K562 (cell line): Measurements from ENCODE around the gene PTK7. TPM values are rescaled to one million over a fixed set of nuclear protein-coding genes. Genes with fewer than 3 reads are reported as not detected.

Experiments
- CXXC5 ChIP-seq: fragments of 250-450 bp; sonication (Bioruptor Pico); IDR thresholded peaks from 2 replicates; pipeline ENCODE4 v1.8.0; 2022; ENCODE audit warnings: inconsistent platforms, mild to moderate bottlenecking, moderate library complexity
- ELF4 ChIP-seq: fragments of 450-650 bp; formaldehyde crosslinking; IDR thresholded peaks from 2 replicates; pipeline ENCODE4 v1.4.0; 2022; ENCODE audit warnings: missing genetic modification characterization
- HDAC2 ChIP-seq: fragments of 450-650 bp; IDR thresholded peaks from 2 replicates; pipeline ENCODE4 v1.6.1; 2016; ENCODE audit warnings: mild to moderate bottlenecking
- KLF16 ChIP-seq: IDR thresholded peaks from 2 replicates; pipeline ENCODE4 v1.6.1; 2016; ENCODE audit warnings: antibody characterized with exemption
- POLR2H ChIP-seq: IDR thresholded peaks from 2 replicates; pipeline ENCODE4 v1.6.1; 2016; ENCODE audit warnings: missing genetic modification characterization, low read depth, mild to moderate bottlenecking, control low read depth, missing compliant biosample characterization, moderate library complexity
- TCF7 ChIP-seq: sonication (generic); IDR thresholded peaks from 2 replicates; pipeline ENCODE4 v1.6.1; 2016; ENCODE audit warnings: antibody characterized with exemption, borderline replicate concordance
- ZEB2 ChIP-seq: fragments of 450-650 bp; IDR thresholded peaks from 2 replicates; pipeline ENCODE4 v1.6.1; 2016
- ZNF561 ChIP-seq: fragments of 450-650 bp; formaldehyde crosslinking; conservative IDR thresholded peaks from 2 replicates; pipeline ENCODE4 v1.4.0; 2020; ENCODE audit warnings: mild to moderate bottlenecking, moderate library complexity
- polyA plus RNA-seq, 8 experiments: library from polyadenylated mRNA; depleted of rRNA in 4 of 8; stranded (reverse) in 5 of 8; unstranded in 3 of 8; fragments of >200 nt; fragmentation: Nextera tagmentation in 2 of 8; fragmentation: Illumina TruSeq in 1 of 8; extraction: Ambion mirVana in 2 of 8; extraction: Trizol in 1 of 8; gene quantifications; 2 replicates each; pipeline versions ENCODE4 v1.2.1 to v1.2.3, GENCODE V29; 2011 to 2014; ENCODE audit warnings: inconsistent platforms in 1 of 8, missing spikeins in 1 of 8
- total RNA-seq, 7 experiments: library from RNA; depleted of rRNA in 6 of 7; stranded (reverse); fragments of >200 nt in 6 of 7; fragmentation: Illumina TruSeq in 2 of 7; extraction: Trizol in 2 of 7; gene quantifications; 2 replicates each; pipeline versions ENCODE4 v1.2.1 to v1.2.3, GENCODE V29; 2011 to 2021; ENCODE audit warnings: low replicate concordance in 1 of 7
- TF ChIP-seq, protein P1 (sequence below): fragments of 200-600 bp; sonication (generic); IDR thresholded peaks from one replicate; pipeline ENCODE4 v1.6.1; 2012; ENCODE audit warnings: mild to moderate bottlenecking, low read depth, low read length, inconsistent platforms
- TF ChIP-seq, protein P2 (sequence below): sonication (generic); formaldehyde crosslinking; IDR thresholded peaks from 2 replicates; pipeline ENCODE4 v1.8.0; 2023; ENCODE audit warnings: mild to moderate bottlenecking, missing genetic modification reagents
- TF ChIP-seq, protein P3 (sequence below): fragments of 450-650 bp; IDR thresholded peaks from 2 replicates; pipeline ENCODE4 v1.6.1; 2016; ENCODE audit warnings: missing biosample characterization, missing genetic modification characterization

PTK7 gene
- total and polyA plus RNA-seq, 9 of the 15 experiments (the other 6 are each of a cell fraction or from before 2014, with no cell fraction given) = 0.20 to 6.8 (median 4.2) TPM

GRCh38 chr6:43172104-43173007, 96.2 kb downstream of the PTK7 start (continued):
- TF ChIP-seq, protein P1, sequence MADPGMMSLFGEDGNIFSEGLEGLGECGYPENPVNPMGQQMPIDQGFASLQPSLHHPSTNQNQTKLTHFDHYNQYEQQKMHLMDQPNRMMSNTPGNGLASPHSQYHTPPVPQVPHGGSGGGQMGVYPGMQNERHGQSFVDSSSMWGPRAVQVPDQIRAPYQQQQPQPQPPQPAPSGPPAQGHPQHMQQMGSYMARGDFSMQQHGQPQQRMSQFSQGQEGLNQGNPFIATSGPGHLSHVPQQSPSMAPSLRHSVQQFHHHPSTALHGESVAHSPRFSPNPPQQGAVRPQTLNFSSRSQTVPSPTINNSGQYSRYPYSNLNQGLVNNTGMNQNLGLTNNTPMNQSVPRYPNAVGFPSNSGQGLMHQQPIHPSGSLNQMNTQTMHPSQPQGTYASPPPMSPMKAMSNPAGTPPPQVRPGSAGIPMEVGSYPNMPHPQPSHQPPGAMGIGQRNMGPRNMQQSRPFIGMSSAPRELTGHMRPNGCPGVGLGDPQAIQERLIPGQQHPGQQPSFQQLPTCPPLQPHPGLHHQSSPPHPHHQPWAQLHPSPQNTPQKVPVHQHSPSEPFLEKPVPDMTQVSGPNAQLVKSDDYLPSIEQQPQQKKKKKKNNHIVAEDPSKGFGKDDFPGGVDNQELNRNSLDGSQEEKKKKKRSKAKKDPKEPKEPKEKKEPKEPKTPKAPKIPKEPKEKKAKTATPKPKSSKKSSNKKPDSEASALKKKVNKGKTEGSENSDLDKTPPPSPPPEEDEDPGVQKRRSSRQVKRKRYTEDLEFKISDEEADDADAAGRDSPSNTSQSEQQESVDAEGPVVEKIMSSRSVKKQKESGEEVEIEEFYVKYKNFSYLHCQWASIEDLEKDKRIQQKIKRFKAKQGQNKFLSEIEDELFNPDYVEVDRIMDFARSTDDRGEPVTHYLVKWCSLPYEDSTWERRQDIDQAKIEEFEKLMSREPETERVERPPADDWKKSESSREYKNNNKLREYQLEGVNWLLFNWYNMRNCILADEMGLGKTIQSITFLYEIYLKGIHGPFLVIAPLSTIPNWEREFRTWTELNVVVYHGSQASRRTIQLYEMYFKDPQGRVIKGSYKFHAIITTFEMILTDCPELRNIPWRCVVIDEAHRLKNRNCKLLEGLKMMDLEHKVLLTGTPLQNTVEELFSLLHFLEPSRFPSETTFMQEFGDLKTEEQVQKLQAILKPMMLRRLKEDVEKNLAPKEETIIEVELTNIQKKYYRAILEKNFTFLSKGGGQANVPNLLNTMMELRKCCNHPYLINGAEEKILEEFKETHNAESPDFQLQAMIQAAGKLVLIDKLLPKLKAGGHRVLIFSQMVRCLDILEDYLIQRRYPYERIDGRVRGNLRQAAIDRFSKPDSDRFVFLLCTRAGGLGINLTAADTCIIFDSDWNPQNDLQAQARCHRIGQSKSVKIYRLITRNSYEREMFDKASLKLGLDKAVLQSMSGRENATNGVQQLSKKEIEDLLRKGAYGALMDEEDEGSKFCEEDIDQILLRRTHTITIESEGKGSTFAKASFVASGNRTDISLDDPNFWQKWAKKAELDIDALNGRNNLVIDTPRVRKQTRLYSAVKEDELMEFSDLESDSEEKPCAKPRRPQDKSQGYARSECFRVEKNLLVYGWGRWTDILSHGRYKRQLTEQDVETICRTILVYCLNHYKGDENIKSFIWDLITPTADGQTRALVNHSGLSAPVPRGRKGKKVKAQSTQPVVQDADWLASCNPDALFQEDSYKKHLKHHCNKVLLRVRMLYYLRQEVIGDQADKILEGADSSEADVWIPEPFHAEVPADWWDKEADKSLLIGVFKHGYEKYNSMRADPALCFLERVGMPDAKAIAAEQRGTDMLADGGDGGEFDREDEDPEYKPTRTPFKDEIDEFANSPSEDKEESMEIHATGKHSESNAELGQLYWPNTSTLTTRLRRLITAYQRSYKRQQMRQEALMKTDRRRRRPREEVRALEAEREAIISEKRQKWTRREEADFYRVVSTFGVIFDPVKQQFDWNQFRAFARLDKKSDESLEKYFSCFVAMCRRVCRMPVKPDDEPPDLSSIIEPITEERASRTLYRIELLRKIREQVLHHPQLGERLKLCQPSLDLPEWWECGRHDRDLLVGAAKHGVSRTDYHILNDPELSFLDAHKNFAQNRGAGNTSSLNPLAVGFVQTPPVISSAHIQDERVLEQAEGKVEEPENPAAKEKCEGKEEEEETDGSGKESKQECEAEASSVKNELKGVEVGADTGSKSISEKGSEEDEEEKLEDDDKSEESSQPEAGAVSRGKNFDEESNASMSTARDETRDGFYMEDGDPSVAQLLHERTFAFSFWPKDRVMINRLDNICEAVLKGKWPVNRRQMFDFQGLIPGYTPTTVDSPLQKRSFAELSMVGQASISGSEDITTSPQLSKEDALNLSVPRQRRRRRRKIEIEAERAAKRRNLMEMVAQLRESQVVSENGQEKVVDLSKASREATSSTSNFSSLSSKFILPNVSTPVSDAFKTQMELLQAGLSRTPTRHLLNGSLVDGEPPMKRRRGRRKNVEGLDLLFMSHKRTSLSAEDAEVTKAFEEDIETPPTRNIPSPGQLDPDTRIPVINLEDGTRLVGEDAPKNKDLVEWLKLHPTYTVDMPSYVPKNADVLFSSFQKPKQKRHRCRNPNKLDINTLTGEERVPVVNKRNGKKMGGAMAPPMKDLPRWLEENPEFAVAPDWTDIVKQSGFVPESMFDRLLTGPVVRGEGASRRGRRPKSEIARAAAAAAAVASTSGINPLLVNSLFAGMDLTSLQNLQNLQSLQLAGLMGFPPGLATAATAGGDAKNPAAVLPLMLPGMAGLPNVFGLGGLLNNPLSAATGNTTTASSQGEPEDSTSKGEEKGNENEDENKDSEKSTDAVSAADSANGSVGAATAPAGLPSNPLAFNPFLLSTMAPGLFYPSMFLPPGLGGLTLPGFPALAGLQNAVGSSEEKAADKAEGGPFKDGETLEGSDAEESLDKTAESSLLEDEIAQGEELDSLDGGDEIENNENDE = no peak
- TF ChIP-seq ELF4 (CRISPR knock-in tag) = no peak
- TF ChIP-seq, protein P2, sequence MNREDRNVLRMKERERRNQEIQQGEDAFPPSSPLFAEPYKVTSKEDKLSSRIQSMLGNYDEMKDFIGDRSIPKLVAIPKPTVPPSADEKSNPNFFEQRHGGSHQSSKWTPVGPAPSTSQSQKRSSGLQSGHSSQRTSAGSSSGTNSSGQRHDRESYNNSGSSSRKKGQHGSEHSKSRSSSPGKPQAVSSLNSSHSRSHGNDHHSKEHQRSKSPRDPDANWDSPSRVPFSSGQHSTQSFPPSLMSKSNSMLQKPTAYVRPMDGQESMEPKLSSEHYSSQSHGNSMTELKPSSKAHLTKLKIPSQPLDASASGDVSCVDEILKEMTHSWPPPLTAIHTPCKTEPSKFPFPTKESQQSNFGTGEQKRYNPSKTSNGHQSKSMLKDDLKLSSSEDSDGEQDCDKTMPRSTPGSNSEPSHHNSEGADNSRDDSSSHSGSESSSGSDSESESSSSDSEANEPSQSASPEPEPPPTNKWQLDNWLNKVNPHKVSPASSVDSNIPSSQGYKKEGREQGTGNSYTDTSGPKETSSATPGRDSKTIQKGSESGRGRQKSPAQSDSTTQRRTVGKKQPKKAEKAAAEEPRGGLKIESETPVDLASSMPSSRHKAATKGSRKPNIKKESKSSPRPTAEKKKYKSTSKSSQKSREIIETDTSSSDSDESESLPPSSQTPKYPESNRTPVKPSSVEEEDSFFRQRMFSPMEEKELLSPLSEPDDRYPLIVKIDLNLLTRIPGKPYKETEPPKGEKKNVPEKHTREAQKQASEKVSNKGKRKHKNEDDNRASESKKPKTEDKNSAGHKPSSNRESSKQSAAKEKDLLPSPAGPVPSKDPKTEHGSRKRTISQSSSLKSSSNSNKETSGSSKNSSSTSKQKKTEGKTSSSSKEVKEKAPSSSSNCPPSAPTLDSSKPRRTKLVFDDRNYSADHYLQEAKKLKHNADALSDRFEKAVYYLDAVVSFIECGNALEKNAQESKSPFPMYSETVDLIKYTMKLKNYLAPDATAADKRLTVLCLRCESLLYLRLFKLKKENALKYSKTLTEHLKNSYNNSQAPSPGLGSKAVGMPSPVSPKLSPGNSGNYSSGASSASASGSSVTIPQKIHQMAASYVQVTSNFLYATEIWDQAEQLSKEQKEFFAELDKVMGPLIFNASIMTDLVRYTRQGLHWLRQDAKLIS (CRISPR knock-in tag) = no peak
- TF ChIP-seq ZNF561 = no peak
- no peak for TF ChIP-seq KLF16
- TF ChIP-seq ZEB2 = peak; percentile 60; the same call in 1 of the 2 replicates
- no peak for TF ChIP-seq TCF7
- TF ChIP-seq CXXC5 = no peak
- TF ChIP-seq HDAC2 = no peak; the same call in 1 of the 2 replicates
- no peak for TF ChIP-seq POLR2H (tag)
- TF ChIP-seq, protein P3, sequence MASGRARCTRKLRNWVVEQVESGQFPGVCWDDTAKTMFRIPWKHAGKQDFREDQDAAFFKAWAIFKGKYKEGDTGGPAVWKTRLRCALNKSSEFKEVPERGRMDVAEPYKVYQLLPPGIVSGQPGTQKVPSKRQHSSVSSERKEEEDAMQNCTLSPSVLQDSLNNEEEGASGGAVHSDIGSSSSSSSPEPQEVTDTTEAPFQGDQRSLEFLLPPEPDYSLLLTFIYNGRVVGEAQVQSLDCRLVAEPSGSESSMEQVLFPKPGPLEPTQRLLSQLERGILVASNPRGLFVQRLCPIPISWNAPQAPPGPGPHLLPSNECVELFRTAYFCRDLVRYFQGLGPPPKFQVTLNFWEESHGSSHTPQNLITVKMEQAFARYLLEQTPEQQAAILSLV (tag) = no peak
